Measurements from ENCODE around the gene DYRK1A.
"Not testable (repeated sequence)": the region's sequence is repeated elsewhere in the genome, so short reads cannot be mapped to it uniquely, and the experiment has no call there.

DYRK1A gene

GRCh38 chr21:37530901-37531351 is 164.4 kb downstream of the DYRK1A start:
- no peak for DNase-seq

GRCh38 chr21:37531431-37531932 is 164.9 kb downstream of the DYRK1A start:
- DNase-seq, result no peak

- DNase-seq, result no peak
Observed at GRCh38 chr21:37532868-37533780, 166.6 kb downstream of the DYRK1A start.

GRCh38 chr21:37534431-37534830 is 167.9 kb downstream of the DYRK1A start:
- no peak for DNase-seq

GRCh38 chr21:37535130-37535529 is 168.6 kb downstream of the DYRK1A start:
- no peak for DNase-seq

GRCh38 chr21:37535672-37536071 is 169.1 kb downstream of the DYRK1A start:
- DNase-seq, result no peak

- DNase-seq, result no peak
Observed at GRCh38 chr21:37536616-37537278, 170.2 kb downstream of the DYRK1A start.

- no peak for DNase-seq
Observed at GRCh38 chr21:37537391-37537996, 170.9 kb downstream of the DYRK1A start.

- no peak for DNase-seq
Observed at GRCh38 chr21:37538971-37539590, 172.5 kb downstream of the DYRK1A start.

- not testable (repeated sequence) for DNase-seq
Observed at GRCh38 chr21:37541128-37541527, 174.6 kb downstream of the DYRK1A start.

GRCh38 chr21:37542512-37542911 is 175.9 kb downstream of the DYRK1A start:
- DNase-seq, result no peak

- DNase-seq, result no peak
Observed at GRCh38 chr21:37546299-37546908, 179.8 kb downstream of the DYRK1A start.

- DNase-seq, result no peak
Observed at GRCh38 chr21:37546949-37547614, 180.5 kb downstream of the DYRK1A start.

GRCh38 chr21:37547615-37548200 is 181.1 kb downstream of the DYRK1A start:
- DNase-seq, result no peak

- DNase-seq, result no peak
Observed at GRCh38 chr21:37548521-37548981, 182.0 kb downstream of the DYRK1A start.

- DNase-seq, result not testable (repeated sequence)
Observed at GRCh38 chr21:37549730-37550129, 183.2 kb downstream of the DYRK1A start.

GRCh38 chr21:37550157-37550556 is 183.6 kb downstream of the DYRK1A start:
- no peak for DNase-seq

- DNase-seq, result no peak
Observed at GRCh38 chr21:37550618-37551330, 184.2 kb downstream of the DYRK1A start.

GRCh38 chr21:37551331-37551992 is 184.9 kb downstream of the DYRK1A start:
- DNase-seq, result no peak

GRCh38 chr21:37551993-37552355 is 185.4 kb downstream of the DYRK1A start:
- DNase-seq, result no peak
